GM12892 (cell line): ENCODE data around the gene PSMA7.

Experiments
- POLR2A ChIP-seq: IDR thresholded peaks from 2 replicates; pipeline ENCODE4 v1.6.1; 2011; ENCODE audit warnings: low read depth, low read length, control low read depth
- TAF1 ChIP-seq: IDR thresholded peaks from 2 replicates; pipeline ENCODE4 v1.6.1; 2011; ENCODE audit warnings: low read depth, mild to moderate bottlenecking, control low read depth, low read length, borderline replicate concordance

DNA sequence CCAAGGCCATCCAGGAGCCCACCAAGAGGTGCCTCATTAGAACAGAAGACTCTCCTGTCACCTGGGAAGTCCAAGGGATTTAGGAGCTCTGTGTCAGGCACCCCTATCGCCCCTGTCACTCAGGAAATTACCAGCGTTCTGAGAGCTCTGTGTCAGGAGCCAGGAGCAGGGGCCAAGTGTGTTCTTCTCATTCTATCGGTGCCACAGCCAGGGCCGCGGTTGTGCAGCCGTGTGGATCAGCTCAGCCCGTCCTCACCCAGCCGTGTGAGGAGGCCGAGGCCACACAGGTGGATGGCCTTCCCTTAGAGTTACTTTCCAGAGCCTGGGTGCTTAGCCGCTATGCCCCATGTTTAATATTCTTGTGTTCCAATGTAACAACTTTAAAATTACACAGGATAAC, 49.4 kb upstream of the PSMA7 start:
- TF ChIP-seq TAF1: no peak
- no peak for TF ChIP-seq POLR2A
